ENCODE measurements around the gene MISP. TPM values are rescaled to one million over a fixed set of nuclear protein-coding genes. Genes with fewer than 3 reads are reported as not detected.
"Not testable (repeated sequence)": the region's sequence is repeated elsewhere in the genome, so short reads cannot be mapped to it uniquely, and the experiment has no call there.

Gene MISP
- total RNA-seq, 2 donors from 2014 or later, result not detected

GRCh38 chr19:732148-733069 lies 18.5 kb upstream of the MISP start:
- DNase-seq (no peak), ATAC-seq (no peak)
- no peaks in the 10 kb centered on the region for H3K9me3 ChIP-seq (ENCODE audit: control insufficient read depth, low read length, poor library complexity, severe bottlenecking)
- H3K27me3 Mint-ChIP-seq, result peaks cover 4% of the 10 kb centered on the region
- H3K4me3 Mint-ChIP-seq, result no peak overlapping the region
- peaks cover 12% of the 10 kb centered on the region for H3K4me1 Mint-ChIP-seq
- H3K36me3 Mint-ChIP-seq (ENCODE audit: low read depth), result no peaks in the 10 kb centered on the region
- H3K27ac Mint-ChIP-seq, result no peak overlapping the region

GRCh38 chr19:734716-735115 lies 16.2 kb upstream of the MISP start:
- no peaks in the 10 kb centered on the region for H3K9me3 ChIP-seq (ENCODE audit: control insufficient read depth, low read length, poor library complexity, severe bottlenecking)
- Mint-ChIP-seq H3K4me1 (peaks cover 12% of the 10 kb centered on the region), H3K36me3 (ENCODE audit: low read depth) (no peaks in the 10 kb centered on the region), H3K4me3 (no peak overlapping the region), H3K27ac (peak overlapping the region; percentile 45), H3K27me3 (peaks cover 6% of the 10 kb centered on the region)
- ATAC-seq, result no peak
- no peak for DNase-seq

- no peak overlapping the region for H3K27ac Mint-ChIP-seq
- H3K36me3 Mint-ChIP-seq (ENCODE audit: low read depth), result no peaks in the 10 kb centered on the region
- H3K9me3 ChIP-seq (ENCODE audit: control insufficient read depth, low read length, poor library complexity, severe bottlenecking), result no peaks in the 10 kb centered on the region
- H3K27me3 Mint-ChIP-seq, result peaks cover 6% of the 10 kb centered on the region
- H3K4me3 Mint-ChIP-seq, result no peak overlapping the region
- peaks cover 12% of the 10 kb centered on the region for H3K4me1 Mint-ChIP-seq
- no peak for DNase-seq
- ATAC-seq, result no peak
Measured at GRCh38 chr19:736125-736524, 14.8 kb upstream of the MISP start.

GRCh38 chr19:737591-738093 lies 13.3 kb upstream of the MISP start:
- DNase-seq (peak; percentile 33 to 62 (median 40)), ATAC-seq (peak; percentile 77)
- Mint-ChIP-seq H3K27ac (no peak overlapping the region), H3K36me3 (ENCODE audit: low read depth) (no peaks in the 10 kb centered on the region), H3K4me1 (peaks cover 10% of the 10 kb centered on the region), H3K4me3 (no peak overlapping the region), H3K27me3 (peaks cover 6% of the 10 kb centered on the region)
- no peaks in the 10 kb centered on the region for H3K9me3 ChIP-seq (ENCODE audit: control insufficient read depth, low read length, poor library complexity, severe bottlenecking)

- no peaks in the 10 kb centered on the region for H3K36me3 Mint-ChIP-seq (ENCODE audit: low read depth)
- H3K4me1 Mint-ChIP-seq, result peaks cover 6% of the 10 kb centered on the region
- H3K27me3 Mint-ChIP-seq, result peaks cover 6% of the 10 kb centered on the region
- ATAC-seq, result no peak
- no peak overlapping the region for H3K27ac Mint-ChIP-seq
- no peak overlapping the region for H3K4me3 Mint-ChIP-seq
- no peaks in the 10 kb centered on the region for H3K9me3 ChIP-seq (ENCODE audit: control insufficient read depth, low read length, poor library complexity, severe bottlenecking)
- DNase-seq, result no peak
Measured at GRCh38 chr19:738509-739128, 12.3 kb upstream of the MISP start.

- no peaks in the 10 kb centered on the region for H3K9me3 ChIP-seq (ENCODE audit: control insufficient read depth, low read length, poor library complexity, severe bottlenecking)
- no peak for DNase-seq
- Mint-ChIP-seq H3K27ac (peak overlapping the region; percentile 49), H3K4me1 (peaks cover 2% of the 10 kb centered on the region), H3K4me3 (no peak overlapping the region), H3K36me3 (ENCODE audit: low read depth) (no peaks in the 10 kb centered on the region), H3K27me3 (peaks cover 6% of the 10 kb centered on the region)
- no peak for ATAC-seq
Measured at GRCh38 chr19:739998-740715, 10.8 kb upstream of the MISP start.

GRCh38 chr19:740816-741505 lies 10.0 kb upstream of the MISP start:
- not testable (repeated sequence) for H3K4me3 Mint-ChIP-seq; H3K36me3 Mint-ChIP-seq (ENCODE audit: low read depth); H3K4me1 Mint-ChIP-seq; DNase-seq; H3K27me3 Mint-ChIP-seq; H3K9me3 ChIP-seq (ENCODE audit: control insufficient read depth, low read length, poor library complexity, severe bottlenecking); ATAC-seq
- peak overlapping the region; percentile 8 for H3K27ac Mint-ChIP-seq

GRCh38 chr19:741506-742131 lies 9.3 kb upstream of the MISP start:
- ATAC-seq, result no peak
- no peak for DNase-seq
- Mint-ChIP-seq H3K4me3 (no peak overlapping the region), H3K36me3 (ENCODE audit: low read depth) (no peaks in the 10 kb centered on the region), H3K27ac (peak overlapping the region; percentile 8), H3K27me3 (peaks cover 6% of the 10 kb centered on the region), H3K4me1 (peaks cover 2% of the 10 kb centered on the region)
- H3K9me3 ChIP-seq (ENCODE audit: control insufficient read depth, low read length, poor library complexity, severe bottlenecking), result no peaks in the 10 kb centered on the region

GRCh38 chr19:742540-743075 lies 8.3 kb upstream of the MISP start:
- DNase-seq, result no peak
- Mint-ChIP-seq H3K36me3 (ENCODE audit: low read depth) (no peaks in the 10 kb centered on the region), H3K4me3 (no peak overlapping the region), H3K27me3 (no peaks in the 10 kb centered on the region), H3K4me1 (no peaks in the 10 kb centered on the region), H3K27ac (no peak overlapping the region)
- no peak for ATAC-seq
- H3K9me3 ChIP-seq (ENCODE audit: control insufficient read depth, low read length, poor library complexity, severe bottlenecking), result no peaks in the 10 kb centered on the region

- ATAC-seq (no peak), DNase-seq (no peak)
- no peaks in the 10 kb centered on the region for H3K9me3 ChIP-seq (ENCODE audit: control insufficient read depth, low read length, poor library complexity, severe bottlenecking)
- Mint-ChIP-seq H3K36me3 (ENCODE audit: low read depth) (no peaks in the 10 kb centered on the region), H3K27me3 (no peaks in the 10 kb centered on the region), H3K4me3 (no peak overlapping the region), H3K4me1 (no peaks in the 10 kb centered on the region), H3K27ac (no peak overlapping the region)
Measured at GRCh38 chr19:743168-743687, 7.7 kb upstream of the MISP start.

- not testable (repeated sequence) for H3K36me3 Mint-ChIP-seq (ENCODE audit: low read depth); H3K4me1 Mint-ChIP-seq; H3K27ac Mint-ChIP-seq; H3K9me3 ChIP-seq (ENCODE audit: control insufficient read depth, low read length, poor library complexity, severe bottlenecking); ATAC-seq; H3K27me3 Mint-ChIP-seq; H3K4me3 Mint-ChIP-seq; DNase-seq
Measured at GRCh38 chr19:745138-745537, 5.8 kb upstream of the MISP start.

GRCh38 chr19:746208-746819 lies 4.6 kb upstream of the MISP start:
- no peak for DNase-seq
- no peaks in the 10 kb centered on the region for H3K36me3 Mint-ChIP-seq (ENCODE audit: low read depth)
- no peaks in the 10 kb centered on the region for H3K9me3 ChIP-seq (ENCODE audit: control insufficient read depth, low read length, poor library complexity, severe bottlenecking)
- no peaks in the 10 kb centered on the region for H3K4me1 Mint-ChIP-seq
- H3K27me3 Mint-ChIP-seq, result no peaks in the 10 kb centered on the region
- no peak overlapping the region for H3K27ac Mint-ChIP-seq
- no peak overlapping the region for H3K4me3 Mint-ChIP-seq
- ATAC-seq, result no peak
